ENCODE measurements around the gene BRD4. TPM values are rescaled to one million over a fixed set of nuclear protein-coding genes. Genes with fewer than 3 reads are reported as not detected.

BRD4 gene
- total RNA-seq, 1 donor from 2014 or later: 104 TPM

DNA sequence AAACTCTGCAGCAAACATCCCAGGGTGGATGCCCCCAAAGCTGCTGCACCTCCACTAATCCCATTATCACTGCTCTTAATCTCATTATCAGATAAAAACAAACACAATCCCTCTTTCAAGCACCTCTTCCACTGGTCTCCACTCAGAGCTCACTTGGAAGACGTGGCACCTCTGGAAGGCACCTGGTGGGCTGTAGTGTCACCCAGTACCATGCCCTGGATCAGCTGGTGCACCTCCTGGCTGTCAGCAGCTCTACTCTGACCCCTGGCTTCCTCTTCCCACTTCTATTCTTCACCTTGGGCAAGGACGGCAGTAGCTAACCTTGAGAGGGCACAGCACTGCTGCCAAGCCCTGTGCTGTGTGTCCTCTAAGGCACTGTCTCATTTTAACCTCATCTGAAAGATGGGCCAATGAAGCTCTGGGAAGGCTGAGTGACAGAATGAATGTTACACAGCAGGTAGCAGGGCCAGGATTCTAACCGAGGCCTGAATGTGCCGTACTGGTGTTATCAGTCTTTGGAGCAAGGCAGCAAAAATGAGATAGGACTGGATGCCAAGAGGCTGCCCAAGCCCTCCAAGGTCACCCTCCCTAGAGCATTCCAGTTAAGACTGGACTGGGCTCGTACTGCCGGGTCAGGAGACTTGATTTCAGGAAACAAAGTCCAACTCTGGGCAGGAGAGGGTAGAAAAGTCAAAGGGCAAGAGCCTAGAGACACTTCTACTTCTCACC is 7.4 kb downstream of the BRD4 start:
- Mint-ChIP-seq H3K9me3 (ENCODE audit: low read depth) (no peaks in the 10 kb centered on the region), H3K27me3 (ENCODE audit: low read depth) (no peaks in the 10 kb centered on the region), H3K4me3 (ENCODE audit: unreplicated experiment) (no peak overlapping the region), H3K36me3 (ENCODE audit: low read depth) (no peaks in the 10 kb centered on the region), H3K4me1 (ENCODE audit: low read depth) (peaks cover 90% of the 10 kb centered on the region), H3K27ac (ENCODE audit: unreplicated experiment) (peak overlapping the region; percentile 74)
- peak; percentile 39 for DNase-seq (ENCODE audit: low spot score)
- TF ChIP-seq, protein P1, sequence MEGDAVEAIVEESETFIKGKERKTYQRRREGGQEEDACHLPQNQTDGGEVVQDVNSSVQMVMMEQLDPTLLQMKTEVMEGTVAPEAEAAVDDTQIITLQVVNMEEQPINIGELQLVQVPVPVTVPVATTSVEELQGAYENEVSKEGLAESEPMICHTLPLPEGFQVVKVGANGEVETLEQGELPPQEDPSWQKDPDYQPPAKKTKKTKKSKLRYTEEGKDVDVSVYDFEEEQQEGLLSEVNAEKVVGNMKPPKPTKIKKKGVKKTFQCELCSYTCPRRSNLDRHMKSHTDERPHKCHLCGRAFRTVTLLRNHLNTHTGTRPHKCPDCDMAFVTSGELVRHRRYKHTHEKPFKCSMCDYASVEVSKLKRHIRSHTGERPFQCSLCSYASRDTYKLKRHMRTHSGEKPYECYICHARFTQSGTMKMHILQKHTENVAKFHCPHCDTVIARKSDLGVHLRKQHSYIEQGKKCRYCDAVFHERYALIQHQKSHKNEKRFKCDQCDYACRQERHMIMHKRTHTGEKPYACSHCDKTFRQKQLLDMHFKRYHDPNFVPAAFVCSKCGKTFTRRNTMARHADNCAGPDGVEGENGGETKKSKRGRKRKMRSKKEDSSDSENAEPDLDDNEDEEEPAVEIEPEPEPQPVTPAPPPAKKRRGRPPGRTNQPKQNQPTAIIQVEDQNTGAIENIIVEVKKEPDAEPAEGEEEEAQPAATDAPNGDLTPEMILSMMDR (IDR thresholded peaks at IDR 0.05): no peak

- Mint-ChIP-seq H3K27ac (ENCODE audit: unreplicated experiment) (peak overlapping the region; percentile 74), H3K36me3 (ENCODE audit: low read depth) (no peaks in the 10 kb centered on the region), H3K4me1 (ENCODE audit: low read depth) (peaks cover 90% of the 10 kb centered on the region), H3K9me3 (ENCODE audit: low read depth) (no peaks in the 10 kb centered on the region), H3K4me3 (ENCODE audit: unreplicated experiment) (no peak overlapping the region), H3K27me3 (ENCODE audit: low read depth) (no peaks in the 10 kb centered on the region)
- peak; percentile 61 for DNase-seq (ENCODE audit: low spot score)
- TF ChIP-seq, protein P1 (IDR thresholded peaks at IDR 0.05): no peak
Measured at GRCh38 chr19:15323496-15324235, 8.7 kb downstream of the BRD4 start.

DNA sequence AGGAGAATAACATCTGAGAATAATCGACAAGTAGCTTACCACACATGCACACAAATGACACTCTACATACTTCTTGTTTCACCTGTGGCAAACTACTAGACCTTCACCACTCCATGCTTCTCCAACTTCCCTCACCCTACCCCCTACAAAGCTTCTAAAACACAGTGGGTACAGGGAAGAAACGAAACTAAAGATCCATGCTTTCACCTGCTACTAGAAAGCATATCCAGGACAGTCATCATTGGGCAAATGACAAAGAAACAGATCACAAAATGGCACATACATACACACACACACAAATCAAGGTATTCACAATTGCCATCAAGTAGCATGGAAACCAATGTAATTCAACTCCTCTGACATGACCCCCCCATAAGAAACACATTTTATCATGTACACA is 10.6 kb downstream of the BRD4 start:
- TF ChIP-seq, protein P1 (IDR thresholded peaks at IDR 0.05): no peak
- DNase-seq (ENCODE audit: low spot score): no peak
- Mint-ChIP-seq H3K27ac (ENCODE audit: unreplicated experiment) (peak overlapping the region; percentile 84), H3K4me3 (ENCODE audit: unreplicated experiment) (no peak overlapping the region), H3K4me1 (ENCODE audit: low read depth) (peaks cover 93% of the 10 kb centered on the region), H3K9me3 (ENCODE audit: low read depth) (no peaks in the 10 kb centered on the region), H3K36me3 (ENCODE audit: low read depth) (no peaks in the 10 kb centered on the region), H3K27me3 (ENCODE audit: low read depth) (no peaks in the 10 kb centered on the region)

GRCh38 chr19:15320116-15320515 is 12.2 kb downstream of the BRD4 start:
- H3K9me3 Mint-ChIP-seq (ENCODE audit: low read depth): no peaks in the 10 kb centered on the region
- peaks cover 93% of the 10 kb centered on the region for H3K4me1 Mint-ChIP-seq (ENCODE audit: low read depth)
- DNase-seq (ENCODE audit: low spot score): no peak
- TF ChIP-seq, protein P1 (IDR thresholded peaks at IDR 0.05): peak; percentile 35
- H3K27ac Mint-ChIP-seq (ENCODE audit: unreplicated experiment): peak overlapping the region; percentile 95
- no peaks in the 10 kb centered on the region for H3K36me3 Mint-ChIP-seq (ENCODE audit: low read depth)
- H3K4me3 Mint-ChIP-seq (ENCODE audit: unreplicated experiment): peak overlapping the region; percentile 44
- no peaks in the 10 kb centered on the region for H3K27me3 Mint-ChIP-seq (ENCODE audit: low read depth)

DNA sequence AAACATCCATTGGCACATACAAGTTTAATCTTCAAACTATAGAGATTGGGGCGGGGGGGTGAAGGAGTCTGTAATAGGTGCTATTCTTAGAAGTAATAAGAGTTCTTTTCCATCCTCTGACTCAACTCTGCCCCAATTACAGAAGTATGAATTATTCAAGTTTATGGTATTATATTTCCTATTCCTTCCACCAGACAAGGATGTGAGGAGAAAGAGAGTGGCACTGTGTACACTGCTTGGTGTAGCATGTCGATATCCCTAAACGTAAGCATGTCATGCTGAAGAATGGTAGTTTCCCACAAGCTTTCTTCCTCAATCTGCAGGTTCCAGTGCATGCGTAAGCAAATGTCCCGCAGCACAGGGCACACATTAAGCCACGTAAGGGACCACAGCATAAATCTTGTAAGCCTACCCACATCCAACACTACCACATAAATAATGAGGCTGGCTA is 14.1 kb downstream of the BRD4 start:
- peak; percentile 3 for DNase-seq (ENCODE audit: low spot score)
- Mint-ChIP-seq H3K27ac (ENCODE audit: unreplicated experiment) (peak overlapping the region; percentile 95), H3K9me3 (ENCODE audit: low read depth) (no peaks in the 10 kb centered on the region), H3K36me3 (ENCODE audit: low read depth) (no peaks in the 10 kb centered on the region), H3K27me3 (ENCODE audit: low read depth) (no peaks in the 10 kb centered on the region), H3K4me3 (ENCODE audit: unreplicated experiment) (no peak overlapping the region), H3K4me1 (ENCODE audit: low read depth) (peaks cover 90% of the 10 kb centered on the region)
- TF ChIP-seq, protein P1 (IDR thresholded peaks at IDR 0.05): no peak

All from chondrocyte (in vitro differentiated cells).